GM19240 (cell line): ENCODE data around the gene COL18A1.

Experiments
- DNase-seq: peaks from one replicate; pipeline ENCODE4 v3.0.0; 2011; ENCODE audit warnings: low spot score; ENCODE audit not compliant: insufficient read length

Gene COL18A1

DNA sequence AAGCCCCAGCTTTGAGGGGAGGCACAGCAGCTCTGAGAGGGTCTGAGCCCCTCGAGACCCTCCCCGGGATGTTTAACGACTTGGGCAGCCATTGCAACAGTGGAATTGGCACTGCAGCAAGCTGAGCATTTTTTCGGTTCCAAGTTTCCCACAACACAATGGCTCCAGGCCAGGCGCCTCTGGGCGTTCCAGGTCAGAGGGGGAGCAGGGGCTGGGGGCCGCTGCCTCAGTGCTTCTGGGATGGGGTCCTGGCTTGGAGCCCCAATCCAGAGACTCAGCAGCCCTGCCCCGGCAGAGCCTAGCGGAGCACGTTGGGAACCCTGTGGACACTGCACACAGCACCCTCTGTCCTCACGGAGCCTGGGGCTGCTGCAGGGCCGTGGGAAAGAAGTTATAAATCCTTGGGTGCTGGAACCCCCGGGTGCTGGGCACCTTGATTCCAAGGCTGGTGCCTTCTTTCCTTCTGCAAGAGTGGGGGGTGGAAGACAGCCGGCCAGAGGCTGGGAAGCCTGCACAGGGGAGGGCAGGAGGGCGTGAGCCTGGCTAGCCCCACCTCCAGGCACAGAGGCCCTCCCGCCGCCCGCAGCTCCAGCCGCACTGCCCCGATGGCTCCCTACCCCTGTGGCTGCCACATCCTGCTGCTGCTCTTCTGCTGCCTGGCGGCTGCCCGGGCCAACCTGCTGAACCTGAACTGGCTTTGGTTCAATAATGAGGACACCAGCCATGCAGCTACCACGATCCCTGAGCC is 50.1 kb downstream of the COL18A1 start:
- no peak for DNase-seq

DNA sequence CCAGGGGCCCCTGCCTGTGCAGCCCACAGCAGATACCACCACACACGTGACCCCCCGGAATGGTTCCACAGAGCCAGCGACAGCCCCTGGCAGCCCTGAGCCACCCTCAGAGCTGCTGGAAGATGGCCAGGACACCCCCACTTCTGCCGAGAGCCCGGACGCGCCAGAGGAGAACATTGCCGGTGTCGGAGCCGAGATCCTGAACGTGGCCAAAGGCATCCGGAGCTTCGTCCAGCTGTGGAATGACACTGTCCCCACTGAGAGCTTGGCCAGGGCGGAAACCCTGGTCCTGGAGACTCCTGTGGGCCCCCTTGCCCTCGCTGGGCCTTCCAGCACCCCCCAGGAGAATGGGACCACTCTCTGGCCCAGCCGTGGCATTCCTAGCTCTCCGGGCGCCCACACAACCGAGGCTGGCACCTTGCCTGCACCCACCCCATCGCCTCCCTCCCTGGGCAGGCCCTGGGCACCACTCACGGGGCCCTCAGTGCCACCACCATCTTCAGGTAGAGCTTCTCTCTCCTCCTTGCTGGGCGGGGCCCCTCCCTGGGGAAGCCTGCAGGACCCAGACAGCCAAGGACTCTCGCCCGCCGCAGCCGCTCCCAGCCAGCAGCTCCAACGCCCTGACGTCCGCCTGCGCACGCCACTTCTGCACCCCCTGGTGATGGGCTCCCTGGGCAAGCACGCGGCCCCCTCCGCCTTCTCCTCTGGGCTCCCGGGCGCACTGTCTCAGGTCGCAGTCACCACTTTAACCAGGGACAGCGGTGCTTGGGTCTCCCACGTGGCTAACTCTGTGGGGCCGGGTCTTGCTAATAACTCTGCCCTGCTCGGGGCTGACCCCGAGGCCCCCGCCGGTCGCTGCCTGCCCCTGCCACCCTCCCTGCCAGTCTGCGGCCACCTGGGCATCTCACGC is 51.0 kb downstream of the COL18A1 start:
- DNase-seq, result no peak

DNA sequence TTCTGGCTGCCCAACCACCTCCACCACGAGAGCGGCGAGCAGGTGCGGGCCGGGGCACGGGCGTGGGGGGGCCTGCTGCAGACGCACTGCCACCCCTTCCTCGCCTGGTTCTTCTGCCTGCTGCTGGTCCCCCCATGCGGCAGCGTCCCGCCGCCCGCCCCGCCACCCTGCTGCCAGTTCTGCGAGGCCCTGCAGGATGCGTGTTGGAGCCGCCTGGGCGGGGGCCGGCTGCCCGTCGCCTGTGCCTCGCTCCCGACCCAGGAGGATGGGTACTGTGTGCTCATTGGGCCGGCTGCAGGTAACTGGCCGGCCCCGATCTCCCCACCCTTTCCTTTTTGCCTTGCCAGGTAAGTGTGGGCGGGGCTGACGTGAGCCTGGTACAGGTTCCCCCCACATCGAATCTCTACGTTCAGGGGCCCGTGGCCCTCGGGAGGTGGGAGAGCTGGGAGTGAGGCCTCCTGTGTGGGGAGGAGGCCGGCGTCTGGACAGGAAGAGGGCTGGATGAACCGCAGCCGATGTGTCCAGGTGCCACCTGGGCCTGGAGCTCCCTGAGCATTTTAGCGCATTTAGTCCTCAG is 51.7 kb downstream of the COL18A1 start:
- DNase-seq, result no peak

DNA sequence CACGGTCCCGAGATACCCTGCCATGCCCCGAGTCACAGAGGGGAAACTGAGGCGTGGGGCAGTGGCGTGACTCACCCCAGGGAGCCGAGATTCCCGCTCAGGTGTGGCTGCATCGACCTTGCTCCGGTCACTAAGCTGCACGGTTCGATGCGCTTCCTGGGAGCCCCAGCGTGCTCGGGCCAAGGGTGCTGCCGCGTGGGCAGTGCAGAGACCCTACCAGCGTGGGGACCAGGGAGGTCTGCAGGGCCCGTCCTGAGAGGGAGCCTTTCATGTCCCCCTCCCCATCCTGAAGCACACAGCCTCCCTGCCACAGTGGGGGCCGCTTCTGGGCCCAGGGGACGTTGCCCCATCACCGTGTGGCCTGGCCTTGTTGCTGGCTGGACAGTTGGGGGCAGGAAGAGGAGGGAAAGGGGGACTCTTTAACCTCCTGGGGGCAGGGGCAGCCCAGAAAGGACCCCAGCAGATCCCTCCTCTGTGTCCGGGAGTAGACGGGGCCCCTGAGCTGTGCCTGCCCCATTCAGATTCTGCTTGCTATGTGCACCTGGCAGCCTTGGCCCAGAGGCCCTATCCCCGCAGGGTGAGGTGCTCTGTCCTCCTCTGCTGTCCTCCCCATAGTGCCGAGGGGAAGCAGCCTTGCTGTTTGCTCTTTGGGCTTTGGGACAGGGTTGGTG is 52.3 kb downstream of the COL18A1 start:
- DNase-seq, result no peak

DNA sequence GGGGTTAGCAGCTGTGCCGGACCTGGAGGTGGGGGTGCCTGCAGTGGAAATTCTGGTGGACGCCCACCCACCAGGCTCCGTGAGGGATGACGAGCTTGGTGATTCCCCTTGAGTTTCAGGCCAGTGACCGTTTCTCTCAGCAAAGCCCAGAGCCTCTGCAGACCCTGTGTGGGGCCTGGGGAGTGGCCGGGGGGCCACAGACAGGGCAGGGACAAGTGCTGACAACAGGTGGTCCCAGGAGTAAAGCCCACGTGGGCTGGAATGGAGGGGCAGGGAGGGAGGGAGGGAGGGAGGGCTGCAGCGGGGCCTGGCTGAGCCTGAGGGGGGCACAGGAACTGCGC is 52.8 kb downstream of the COL18A1 start:
- no peak for DNase-seq

DNA sequence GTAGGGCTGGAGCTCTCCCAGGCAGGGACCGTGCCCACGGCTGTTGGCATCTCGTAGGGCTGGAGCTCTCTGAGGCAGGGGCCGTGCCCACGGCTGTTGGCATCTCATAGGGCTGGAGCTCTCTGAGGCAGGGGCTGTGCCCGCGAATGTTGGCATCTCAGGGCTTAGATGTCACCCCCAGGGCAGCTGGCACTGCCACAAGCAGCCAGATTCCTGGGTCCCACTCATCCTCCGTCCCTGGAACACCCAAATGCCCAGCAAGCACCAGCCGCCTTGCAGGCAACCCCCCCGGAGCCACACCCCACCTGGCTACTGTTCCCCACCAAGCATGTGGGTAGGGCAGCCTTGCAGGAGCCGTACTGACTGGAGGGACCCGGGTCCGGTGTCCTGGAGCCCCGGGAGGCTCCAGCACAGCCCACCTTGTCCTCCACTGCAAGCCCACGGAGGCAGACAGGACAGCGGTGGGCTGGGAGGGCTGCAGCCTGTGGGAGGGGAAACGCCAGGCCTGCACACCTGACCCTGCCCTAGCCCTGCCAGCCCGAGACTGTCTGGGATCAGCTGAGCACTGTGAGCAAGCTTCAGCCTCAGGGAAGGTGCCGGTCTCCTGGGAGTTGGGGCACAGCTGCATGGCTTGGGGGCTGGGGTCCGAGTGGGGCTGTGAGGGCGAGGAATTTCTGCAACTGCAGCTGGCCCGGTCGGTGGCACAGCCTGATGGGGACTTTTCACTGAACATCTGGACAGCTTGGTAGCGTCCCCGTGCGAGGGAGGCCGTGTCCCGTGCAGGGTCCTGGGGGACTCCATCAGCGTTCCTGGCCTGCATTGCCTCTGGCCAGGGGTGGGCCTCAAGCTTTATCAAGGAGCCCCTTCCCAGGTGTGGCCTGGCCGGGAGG is 53.6 kb downstream of the COL18A1 start:
- DNase-seq, result no peak

DNA sequence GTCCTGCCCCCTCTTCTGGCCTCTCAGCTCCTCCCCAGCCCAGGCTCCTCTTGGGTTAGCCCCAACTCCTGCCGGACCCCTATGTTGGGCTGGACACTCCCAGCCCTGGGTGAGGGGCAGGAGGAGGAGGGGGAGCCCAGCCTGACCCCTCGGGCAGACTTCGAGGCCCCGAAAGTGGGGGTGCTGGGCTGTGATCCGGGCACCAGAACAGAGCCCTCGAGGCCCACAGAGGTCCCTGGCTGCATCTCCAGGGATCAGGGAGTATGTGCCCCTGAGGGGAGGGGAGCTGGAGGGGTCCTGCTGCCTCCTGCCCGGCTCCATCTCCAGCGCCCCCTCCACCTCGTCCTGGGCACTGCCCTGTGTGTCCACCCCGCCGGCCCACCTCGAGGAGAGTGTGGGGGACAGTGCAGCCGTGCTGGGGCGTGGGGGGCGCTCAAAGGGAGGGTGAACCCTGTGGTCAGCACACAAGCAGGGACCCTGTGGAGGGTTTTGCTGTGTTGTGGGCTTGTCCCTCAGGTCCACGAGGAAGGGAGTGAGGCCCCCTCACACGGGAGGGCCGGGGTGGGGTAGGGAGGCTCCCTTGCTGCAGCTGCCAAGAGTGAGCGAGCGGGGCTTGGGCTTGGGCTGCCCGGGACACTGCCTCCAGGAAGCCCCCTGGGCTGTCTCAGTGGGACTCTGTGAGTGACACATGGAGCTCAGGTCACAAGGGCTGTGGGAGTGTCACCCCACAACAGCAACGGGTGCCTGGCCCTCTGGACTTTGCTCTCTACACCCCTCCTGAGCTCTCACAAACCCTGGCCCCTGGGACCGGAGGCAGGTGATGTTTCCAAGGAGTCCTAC is 54.4 kb downstream of the COL18A1 start:
- DNase-seq, result no peak

DNA sequence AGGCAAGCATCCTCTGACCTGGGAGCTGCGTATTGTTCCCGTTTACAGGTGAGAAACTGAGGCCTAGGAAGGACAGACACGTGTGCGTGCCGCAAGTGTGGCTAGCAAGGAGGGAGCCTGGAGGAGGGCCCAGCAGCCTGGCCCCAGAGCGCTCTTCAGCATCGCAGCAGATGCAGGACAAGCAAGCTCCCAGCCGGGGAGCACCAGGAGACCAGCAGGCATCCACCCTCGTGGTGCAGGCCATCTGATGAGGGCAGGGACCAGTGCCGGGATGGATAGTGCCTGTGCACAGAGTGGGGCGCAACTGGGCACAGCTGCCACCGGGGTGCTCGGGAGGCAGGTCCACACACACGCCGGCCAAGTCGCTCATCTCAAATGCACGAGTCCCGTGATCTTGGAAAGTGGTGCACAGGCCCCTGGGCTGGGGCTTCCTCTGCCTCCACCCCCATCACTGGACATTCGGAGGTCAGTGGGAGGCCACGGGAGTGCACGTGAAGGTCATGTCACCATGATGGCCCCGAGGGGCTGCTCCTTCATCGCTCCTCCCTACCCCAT is 55.1 kb downstream of the COL18A1 start:
- DNase-seq, result no peak

DNA sequence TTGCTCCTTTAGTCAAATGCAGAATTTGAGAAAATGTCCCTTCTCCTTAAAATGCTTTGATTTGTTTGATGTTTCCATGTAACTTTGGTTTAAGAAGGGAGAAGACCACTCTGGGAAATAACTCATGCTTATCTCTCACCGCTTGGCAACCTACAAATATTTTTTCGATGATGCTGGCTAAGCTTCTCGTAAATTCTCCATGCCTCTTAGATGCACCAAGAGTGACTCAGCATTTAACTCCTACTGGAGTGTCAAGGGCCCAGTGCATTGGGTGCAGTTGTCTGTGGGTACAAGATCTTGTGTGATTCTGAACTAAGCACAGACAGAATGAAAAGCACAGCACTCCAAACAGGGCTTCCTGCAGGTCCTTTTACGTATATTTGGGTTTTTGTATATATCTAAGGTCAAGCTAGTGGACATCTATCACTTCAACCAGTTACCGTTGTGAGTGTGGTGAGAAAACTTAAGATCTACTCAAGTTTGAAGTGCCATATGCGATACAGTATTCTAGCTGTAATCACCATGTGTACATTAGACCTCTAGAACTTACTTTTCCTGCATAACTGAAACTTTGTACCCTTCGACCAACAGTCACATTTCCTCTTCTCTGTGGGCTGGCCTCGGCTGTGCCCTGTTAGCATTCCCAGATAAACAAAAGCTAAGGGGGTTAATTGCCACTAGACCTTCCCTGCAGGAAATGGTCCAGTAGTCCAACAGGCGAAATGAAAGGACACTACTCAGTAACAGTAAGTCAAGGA is 55.8 kb downstream of the COL18A1 start:
- DNase-seq, result no peak

DNA sequence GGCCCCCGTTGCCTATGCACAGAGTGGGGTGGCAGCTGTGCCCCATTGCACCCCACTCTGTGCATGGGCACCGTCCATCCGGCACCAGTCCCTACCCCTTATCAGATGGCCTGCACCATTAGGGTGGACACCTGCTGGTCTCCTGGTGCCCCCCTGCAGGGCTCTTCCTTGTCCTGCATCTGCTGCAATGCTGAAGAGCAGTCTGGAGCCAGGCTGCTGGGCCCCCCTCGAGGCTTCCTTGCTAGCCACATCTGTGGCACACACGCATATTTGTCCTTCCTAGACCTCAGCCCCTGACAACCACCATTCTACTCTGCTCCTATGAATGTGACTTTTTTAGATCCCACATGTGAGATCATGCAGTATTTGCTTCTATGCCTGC is 56.4 kb downstream of the COL18A1 start:
- no peak for DNase-seq

DNA sequence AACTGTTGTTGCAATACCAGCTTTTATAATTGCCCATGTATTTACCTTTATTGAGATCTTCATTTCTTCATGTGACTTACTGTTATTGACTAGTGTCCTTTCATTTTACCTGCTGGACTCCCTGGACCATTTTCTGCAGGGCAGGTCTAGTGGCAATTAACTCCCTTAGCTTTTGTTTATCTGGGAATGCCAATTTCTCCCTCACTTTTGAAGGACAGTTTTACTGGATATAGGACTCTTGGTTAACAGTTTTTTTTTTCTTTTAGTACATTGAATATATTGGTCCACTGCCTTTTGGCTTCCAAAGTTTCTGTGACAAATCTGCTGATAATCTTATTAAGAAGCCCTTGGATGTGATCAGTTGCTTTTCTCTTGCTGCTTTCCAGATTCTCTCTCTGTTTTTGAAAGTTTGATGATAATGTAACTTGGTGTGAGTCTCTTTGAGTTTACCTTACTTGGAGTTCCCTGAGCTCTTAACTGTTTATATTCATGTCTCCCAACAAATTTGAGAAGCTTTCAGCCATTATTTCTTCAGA is 56.9 kb downstream of the COL18A1 start:
- no peak for DNase-seq

DNA sequence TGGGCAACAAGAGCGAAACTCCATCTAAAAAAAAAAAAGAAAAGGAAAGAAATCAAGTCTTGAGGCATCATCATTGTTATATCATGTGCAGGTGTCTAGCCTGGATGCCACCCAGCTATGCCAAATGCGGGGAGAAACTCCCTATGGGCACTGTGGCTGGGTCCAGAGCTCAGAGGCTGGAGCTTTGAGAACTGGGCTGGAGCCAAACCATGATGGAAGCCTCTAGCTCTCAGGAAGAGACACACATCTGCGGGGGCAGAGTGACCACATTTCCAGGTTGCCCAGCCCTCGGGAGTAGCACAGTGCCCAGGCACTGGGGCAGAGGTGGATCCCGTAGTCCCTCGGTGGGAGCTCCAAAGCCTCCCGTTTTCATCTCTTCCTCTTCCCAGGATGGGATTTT is 58.9 kb downstream of the COL18A1 start:
- no peak for DNase-seq

DNA sequence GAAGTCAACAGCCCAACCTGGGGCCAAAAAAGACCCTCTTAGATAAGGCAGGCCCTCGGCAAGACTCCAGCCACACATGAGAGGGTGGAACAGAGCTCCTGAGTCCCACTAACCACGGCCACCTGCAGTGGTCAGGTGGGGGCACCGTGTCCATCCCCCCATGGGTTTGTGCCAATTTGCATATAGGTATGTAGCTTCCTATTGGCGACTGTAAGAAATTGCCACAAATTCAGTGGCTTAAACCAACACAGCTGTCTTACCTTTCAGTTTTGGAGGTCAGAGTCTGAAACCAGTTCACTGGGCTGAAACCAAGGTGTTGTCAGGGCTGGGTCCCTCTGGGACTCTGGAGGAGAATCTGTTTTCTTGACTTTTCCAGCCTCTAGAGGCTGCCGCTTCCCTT is 59.3 kb downstream of the COL18A1 start:
- DNase-seq, result no peak

DNA sequence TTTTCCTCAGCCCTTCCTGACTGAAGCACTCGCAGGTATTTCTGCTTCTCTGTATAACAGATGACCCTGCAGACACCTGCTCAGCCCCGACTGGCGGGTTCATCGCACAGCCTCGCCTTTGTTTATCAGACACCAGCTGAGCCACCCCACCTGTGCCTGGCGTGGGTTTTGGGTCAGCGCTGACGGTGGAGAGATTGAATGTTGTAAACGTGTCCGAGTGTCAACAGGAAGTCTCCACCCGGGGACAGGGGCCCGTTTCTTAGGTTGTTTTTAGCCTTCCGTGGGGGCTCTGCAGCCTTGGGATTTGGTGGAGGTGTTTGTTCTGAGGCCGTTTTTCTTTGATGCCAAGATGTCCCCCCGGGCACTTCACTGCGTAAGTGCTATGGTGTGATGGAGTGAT is 60.1 kb downstream of the COL18A1 start:
- no peak for DNase-seq

DNA sequence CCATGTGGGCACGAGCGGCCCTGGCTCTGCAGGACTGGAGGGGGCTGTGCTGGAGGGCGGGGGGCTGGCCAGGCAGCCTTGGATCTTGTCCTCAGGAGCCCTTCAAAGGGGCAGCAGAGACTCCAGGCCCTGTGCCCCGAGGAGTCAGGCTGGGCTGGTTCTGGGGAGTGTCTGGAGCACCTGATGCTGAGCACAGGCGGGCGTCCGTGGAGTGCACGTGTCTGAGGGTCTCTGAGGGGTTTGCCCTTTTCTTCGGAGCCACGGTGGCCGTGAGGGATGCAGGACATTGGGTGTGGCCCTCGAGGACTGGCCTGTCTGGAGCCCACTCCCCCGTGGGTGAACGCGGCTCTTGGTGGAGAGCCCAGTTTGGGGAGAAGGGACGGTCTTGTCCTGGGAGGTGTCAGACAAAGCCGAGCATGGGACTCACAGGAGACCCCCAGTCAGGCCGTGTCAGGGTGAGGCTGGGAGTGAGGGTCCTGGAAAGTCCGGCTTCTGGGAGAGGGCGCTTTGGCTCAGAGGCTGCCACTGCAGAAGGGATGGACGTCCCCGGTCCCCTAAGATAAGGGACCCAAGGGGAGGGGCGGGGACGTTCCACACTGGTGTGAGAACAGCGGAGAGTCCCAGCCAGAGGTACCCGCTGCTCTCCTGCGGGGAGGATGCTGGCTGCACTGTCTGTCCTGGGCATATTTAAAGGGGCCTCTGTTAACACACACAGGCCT is 60.8 kb downstream of the COL18A1 start:
- DNase-seq, result no peak

DNA sequence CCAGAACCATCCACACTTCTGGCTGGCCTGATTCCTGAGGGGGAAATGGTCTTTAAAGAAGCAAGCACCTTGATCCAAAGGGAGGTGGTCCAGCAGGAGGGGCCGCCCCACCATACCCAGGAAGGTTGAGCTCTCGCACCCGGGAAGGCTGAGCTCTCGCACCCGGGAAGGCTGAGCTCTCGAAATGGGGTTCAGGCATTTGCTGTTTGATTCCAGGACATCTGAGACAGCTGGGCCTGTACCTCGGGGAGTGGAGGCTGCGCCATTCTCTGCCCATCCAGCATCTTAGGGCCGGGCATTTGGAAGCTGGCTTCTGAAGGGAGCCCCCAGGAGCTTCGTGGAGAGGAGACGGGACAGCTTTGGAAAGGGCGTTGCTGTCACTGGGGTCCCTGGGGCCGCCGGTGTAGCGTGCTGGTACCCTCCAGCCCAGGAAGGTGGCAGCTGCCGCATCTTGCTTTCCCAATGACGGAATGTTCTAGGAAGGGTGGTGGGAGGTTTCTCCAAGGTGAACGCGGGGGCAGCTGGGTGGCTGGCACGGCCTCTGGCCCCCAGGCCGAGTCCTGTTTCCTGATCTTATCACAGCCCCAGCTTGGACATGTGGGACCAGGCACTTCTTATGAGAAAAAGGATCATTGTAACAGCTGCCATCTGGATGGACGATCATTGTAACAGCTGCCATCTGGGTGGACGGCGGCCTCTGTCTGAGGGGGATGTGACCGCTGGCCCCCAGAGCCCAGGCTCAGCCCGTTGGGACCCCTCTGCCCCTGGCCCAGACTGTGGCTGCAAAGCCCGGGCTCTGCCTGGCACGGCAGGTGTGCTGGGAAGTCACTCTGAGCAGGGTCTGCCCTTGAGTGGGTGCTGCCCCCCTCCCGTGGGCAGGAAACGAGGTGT is 61.6 kb downstream of the COL18A1 start:
- no peak for DNase-seq

DNA sequence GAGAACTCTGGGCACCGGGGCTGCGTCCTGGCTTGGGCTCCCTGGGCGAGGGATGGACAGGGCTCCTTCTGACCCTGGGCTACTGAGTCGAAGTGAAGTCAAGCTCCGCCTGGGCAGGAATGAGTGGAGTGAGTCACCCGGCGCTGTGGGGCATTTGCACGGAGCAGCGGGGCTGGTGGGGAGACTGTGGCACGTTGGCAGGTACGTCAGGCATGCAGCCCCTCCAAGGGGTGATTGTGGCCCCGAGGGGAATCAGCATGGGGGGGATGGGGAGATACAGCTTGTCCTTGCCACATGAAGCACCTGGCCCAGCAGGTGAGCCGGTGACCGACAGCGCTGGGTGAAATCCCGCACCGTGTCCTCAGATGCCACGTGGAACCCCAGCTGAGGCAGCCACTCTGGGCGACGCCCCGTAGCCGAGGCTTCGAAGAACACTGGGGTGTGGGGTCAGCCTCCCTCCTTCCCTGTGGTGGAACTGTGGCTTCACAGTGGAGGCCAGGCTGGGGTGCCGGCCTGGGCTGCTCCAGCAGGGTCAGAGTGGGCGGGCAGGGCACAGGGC is 62.3 kb downstream of the COL18A1 start:
- DNase-seq, result no peak
